ENCODE data around the gene SRRM3. TPM values are rescaled to one million over a fixed set of nuclear protein-coding genes. Genes with fewer than 3 reads are reported as not detected.
A peak's percentile ranks its signal among the peaks of the same experiment; 100 is the strongest.

Gene SRRM3
- total RNA-seq, 1 donor from 2014 or later, result not detected

DNA sequence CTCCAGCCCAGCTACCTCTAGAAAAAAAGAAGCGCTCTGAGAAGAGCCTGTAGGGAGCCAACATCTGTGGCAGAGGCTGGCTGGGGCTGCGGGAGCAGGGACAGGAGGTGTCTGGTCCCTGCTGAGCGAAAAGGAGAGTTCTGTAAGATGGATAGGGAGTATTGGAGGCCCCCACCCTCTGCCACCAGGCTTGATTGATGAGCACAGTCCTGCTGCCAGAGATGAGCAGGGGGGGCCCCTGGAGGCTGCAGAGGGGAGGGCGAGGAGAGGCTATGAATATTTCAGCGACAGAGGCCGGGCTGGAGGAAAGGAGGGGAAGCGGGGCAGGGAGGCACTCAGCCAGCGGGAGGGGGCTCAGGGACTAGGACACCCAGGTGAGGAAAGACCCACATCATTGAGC, 56.3 kb downstream of the SRRM3 start:
- ATAC-seq (ENCODE audit: low read depth) (no peak), DNase-seq (no peak)
- intact Hi-C loops (cut with micrococcal nuclease), result no loop called here
- no peak for TF ChIP-seq CTCF (IDR thresholded peaks at IDR 0.05)
- Mint-ChIP-seq H3K4me3 (no peak overlapping the region), H3K27me3 (peaks cover 28% of the 10 kb centered on the region), H3K27ac (no peak overlapping the region), H3K9me3 (no peaks in the 10 kb centered on the region), H3K36me3 (ENCODE audit: low read depth) (no peaks in the 10 kb centered on the region), H3K4me1 (peaks cover 4% of the 10 kb centered on the region)
- ChIA-PET CTCF (no interaction called here), POLR2A (interaction anchor here (0.7 kb wide), 1 partner anchor 69 kb away, joined by 3 read pairs; no protein-coding TSS in a partner anchor)

DNA sequence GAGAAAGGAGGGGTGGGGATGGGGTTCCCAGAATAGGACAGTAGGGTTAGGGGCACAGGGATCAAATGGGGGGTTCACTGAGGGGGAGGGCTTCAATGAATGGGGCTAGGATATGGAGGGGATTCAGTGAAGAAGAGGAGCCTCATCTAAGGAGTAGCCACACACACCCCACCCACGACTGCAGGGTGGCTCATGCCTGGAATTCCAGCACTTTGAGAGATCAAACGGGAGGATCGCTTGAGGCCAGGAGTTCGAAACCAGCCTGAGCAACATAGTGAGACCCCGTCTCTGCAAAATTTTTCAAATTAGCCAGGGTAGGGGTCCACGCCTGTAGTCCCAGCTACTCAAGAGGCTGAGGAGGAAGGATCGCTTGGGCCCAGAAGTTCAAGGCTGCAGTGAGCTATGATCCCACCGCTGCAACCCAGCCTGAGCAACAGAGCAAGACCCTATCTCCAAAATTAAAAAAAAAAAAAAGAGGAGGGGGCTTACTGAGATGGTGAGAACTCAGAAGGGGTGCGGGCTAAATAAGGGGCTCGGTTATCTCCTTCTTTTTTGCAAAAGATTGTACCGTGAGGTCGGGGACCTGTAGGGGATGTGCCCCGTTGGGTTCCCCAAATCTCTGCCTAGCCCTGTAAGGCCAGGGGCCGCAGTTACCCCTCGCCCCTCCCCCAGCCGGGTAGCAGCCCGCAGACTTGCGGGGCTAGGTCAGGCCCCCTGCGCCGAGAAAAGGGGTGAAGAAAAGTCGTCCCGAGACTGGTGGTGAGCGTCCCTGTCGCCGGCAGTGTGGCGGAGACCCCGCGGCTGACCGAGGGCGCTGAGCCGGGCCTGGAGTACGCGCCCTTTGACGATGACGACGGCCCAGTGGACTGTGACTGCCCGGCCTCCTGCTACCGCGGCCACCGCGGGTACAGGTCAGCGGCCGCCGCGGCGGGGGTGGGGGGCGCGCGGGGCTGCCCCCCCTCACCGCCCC, 57.7 kb downstream of the SRRM3 start:
- Mint-ChIP-seq H3K4me3 (peak overlapping the region; percentile 38), H3K9me3 (no peaks in the 10 kb centered on the region), H3K27me3 (peaks cover 36% of the 10 kb centered on the region), H3K4me1 (peaks cover 4% of the 10 kb centered on the region), H3K27ac (no peak overlapping the region), H3K36me3 (ENCODE audit: low read depth) (no peaks in the 10 kb centered on the region)
- no peak for TF ChIP-seq CTCF (IDR thresholded peaks at IDR 0.05)
- DNase-seq, result no peak
- CTCF ChIA-PET, result no interaction called here
- intact Hi-C loops (cut with micrococcal nuclease), result no loop called here
- no peak for ATAC-seq (ENCODE audit: low read depth)
- POLR2A ChIA-PET, result no interaction called here

DNA sequence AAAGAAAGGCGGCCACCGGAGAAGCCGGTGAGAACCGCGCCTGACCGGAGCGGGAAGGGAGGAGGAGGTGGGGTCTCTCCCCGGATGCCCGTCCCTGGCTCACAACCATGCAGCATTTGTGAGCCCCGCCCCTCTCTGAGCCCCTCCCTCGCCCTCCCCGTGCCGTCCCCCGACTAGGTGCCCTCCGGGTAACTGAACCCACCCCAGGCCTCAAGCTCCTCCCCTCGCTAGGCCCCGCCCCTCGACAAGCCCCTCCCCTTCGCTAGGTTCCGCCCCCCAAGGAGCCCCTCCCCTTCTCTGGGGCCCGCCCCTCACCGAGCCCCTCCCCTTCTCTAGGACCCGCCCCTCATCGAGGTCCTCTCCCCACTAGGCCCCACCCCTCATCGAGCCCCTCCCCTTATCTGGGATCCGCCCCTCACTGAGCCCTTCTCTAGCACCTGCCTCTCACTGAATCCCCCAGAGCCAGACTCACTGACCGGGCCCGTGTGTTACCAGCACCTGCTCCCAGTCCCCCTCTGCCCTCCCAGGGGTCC, 58.5 kb downstream of the SRRM3 start:
- Mint-ChIP-seq H3K4me3 (no peak overlapping the region), H3K36me3 (ENCODE audit: low read depth) (no peaks in the 10 kb centered on the region), H3K27me3 (peaks cover 43% of the 10 kb centered on the region), H3K9me3 (no peaks in the 10 kb centered on the region), H3K4me1 (peaks cover 4% of the 10 kb centered on the region), H3K27ac (no peak overlapping the region)
- DNase-seq, result no peak
- intact Hi-C loops (cut with micrococcal nuclease), result no loop called here
- ChIA-PET POLR2A (interaction anchor here (0.6 kb wide), 1 partner anchor 10 kb away, joined by 4 read pairs; no protein-coding TSS in a partner anchor), CTCF (no interaction called here)
- ATAC-seq (ENCODE audit: low read depth), result peak; percentile 89
- TF ChIP-seq CTCF (IDR thresholded peaks at IDR 0.05), result no peak

GRCh38 chr7:76261329-76261728, 59.6 kb downstream of the SRRM3 start:
- CTCF ChIA-PET, result interaction anchor here (0.6 to 2.8 kb wide), 2 partner anchors 80 to 83 kb away, joined by 3 to 12 read pairs; no protein-coding TSS in a partner anchor
- intact Hi-C loops (cut with micrococcal nuclease), result no loop called here
- Mint-ChIP-seq H3K9me3 (no peaks in the 10 kb centered on the region), H3K27me3 (peaks cover 42% of the 10 kb centered on the region), H3K36me3 (ENCODE audit: low read depth) (no peaks in the 10 kb centered on the region), H3K4me1 (peaks cover 6% of the 10 kb centered on the region), H3K27ac (no peak overlapping the region), H3K4me3 (no peak overlapping the region)
- POLR2A ChIA-PET, result no interaction called here
- DNase-seq (no peak), ATAC-seq (ENCODE audit: low read depth) (no peak)
- no peak for TF ChIP-seq CTCF (IDR thresholded peaks at IDR 0.05)

- Mint-ChIP-seq H3K9me3 (no peaks in the 10 kb centered on the region), H3K4me3 (no peak overlapping the region), H3K27me3 (peaks cover 41% of the 10 kb centered on the region), H3K4me1 (peaks cover 10% of the 10 kb centered on the region), H3K36me3 (ENCODE audit: low read depth) (no peaks in the 10 kb centered on the region), H3K27ac (no peak overlapping the region)
- TF ChIP-seq CTCF (IDR thresholded peaks at IDR 0.05), result no peak
- no peak for DNase-seq
- ATAC-seq (ENCODE audit: low read depth), result no peak
- CTCF ChIA-PET, result interaction anchor here (0.6 to 2.8 kb wide), 2 partner anchors 81 to 84 kb away, joined by 3 to 12 read pairs; no protein-coding TSS in a partner anchor
- intact Hi-C loops (cut with micrococcal nuclease), result no loop called here
- POLR2A ChIA-PET, result interaction anchor here (0.7 kb wide), 1 partner anchor 402 kb away, joined by 3 read pairs; no protein-coding TSS in a partner anchor
Observed at GRCh38 chr7:76261931-76262330, 60.2 kb downstream of the SRRM3 start.

All from activated B cell treated with CpG ODN at 0.5 μM for 24 hours (primary cell).